ENCODE results near the gene RAB12.
"Not testable (repeated sequence)": the region's sequence is repeated elsewhere in the genome, so short reads cannot be mapped to it uniquely, and the experiment has no call there.

Gene RAB12

DNA sequence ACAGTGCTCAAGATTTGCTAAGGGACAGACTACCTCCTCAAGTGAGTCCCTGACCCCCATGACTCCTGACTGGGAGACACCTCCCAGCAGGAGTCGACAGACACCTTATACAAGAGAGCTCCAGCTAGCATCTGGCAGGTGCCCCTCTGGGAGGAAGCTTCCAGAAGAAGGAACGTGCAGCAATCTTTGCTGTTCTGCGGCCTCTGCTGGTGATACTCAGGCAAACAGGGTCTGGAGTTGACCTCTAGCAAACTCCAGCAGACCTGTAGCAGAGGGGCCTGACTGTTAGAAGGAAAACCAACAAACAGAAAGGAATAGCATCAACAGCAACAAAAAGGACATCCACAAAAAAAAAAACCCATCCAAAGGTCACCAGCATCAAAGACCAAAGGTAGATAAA is 38.1 kb downstream of the RAB12 start:
- DNase-seq (ENCODE audit: low read depth in 2 of 2), result not testable (repeated sequence)

DNA sequence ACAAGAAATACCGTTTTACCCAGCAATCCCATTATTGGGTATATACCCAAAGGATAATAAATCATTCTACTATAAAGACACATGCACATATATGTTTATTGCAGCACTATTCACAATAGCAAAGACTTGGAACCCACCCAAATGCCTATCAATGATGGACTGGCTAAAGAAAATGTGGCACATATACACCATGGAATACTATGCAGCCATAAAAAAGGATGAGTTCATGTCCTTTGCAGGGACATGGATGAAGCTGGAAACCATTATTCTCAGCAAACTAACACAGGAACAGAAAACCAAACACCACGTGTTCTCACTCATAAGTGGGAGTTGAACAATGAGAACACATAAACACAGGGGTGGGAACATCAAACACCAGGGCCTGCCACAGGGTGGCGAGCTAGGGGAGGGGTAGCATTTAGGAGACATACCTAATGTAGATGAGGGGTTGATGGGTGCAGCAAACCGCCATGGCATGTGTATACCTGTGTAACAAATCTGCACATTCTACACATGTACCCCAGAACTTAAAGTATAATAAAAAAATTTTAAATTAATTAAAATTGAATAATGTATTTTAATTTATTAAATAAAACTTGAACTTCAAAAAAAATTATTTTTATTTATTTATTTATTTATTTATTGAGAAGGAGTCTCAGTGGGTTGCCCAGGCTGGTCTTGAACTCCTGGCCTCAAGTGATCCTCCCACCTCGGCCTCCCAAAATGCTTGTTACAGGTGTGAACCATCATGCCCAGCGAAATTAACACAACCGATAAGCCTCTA is 42.4 kb downstream of the RAB12 start:
- DNase-seq (ENCODE audit: low read depth in 2 of 2), result not testable (repeated sequence)

DNA sequence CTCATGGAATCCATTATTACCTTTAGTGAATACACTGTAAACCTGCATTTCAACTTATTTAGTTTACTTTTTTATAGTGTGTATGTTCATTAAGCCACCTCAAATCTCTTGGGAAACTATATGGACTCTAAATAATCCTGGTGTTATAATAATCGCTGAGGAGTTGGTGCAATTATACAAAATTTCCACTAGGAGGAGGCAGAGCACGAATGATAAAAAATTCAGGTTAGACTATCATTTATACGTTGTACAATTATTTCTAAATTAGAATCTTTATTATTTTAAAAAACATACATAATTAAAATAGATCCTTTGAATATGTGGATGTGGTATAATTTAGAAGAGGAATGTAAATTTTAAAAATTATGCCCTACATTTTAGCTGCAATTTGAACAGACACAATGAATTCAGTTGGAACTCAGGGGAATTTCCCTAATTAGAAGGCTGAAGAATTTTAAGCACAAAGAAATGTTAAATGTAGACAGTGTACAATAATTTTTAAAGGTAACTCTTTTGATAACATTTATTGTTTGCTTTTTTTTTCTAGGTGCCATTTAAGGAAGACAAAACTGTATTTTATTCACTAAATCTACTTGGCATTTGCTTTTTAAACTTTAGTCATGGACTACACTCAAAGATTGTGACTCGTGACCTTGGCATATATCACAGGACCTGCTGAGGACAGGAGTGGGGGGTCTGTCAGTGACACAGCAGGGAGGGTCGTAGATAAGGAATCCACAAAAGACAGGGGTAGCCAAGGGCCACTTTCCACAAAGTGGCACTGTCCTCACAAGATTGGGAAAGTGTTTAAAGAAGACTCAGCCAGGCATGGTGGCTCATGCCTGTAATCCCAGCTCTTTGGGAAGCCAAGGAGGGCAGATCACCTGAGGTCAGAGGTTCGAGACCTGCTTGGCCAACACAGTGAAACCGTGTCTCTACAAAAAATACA is 45.5 kb downstream of the RAB12 start:
- DNase-seq (ENCODE audit: low read depth in 2 of 2), result no peak

DNA sequence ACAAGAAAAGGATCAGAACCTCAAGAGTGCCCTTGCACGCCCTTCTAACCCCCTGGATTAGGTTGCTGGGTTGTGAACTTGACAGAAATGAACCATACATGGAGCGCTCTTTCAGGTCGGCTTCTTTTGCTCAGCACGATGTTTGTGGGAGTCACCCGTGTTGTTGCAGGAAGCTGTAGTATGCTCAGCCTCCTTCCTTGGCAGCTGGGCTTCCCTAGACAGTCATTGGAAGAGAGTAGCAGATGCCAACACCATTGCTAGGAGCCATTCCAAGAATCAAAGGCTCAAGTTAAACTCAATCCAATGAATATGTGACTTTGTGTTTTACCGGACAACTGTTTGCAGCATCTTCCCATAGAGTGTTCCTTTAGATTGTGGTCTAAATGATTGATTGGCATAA is 47.0 kb downstream of the RAB12 start:
- no peak for DNase-seq (ENCODE audit: low read depth in 2 of 2)

DNA sequence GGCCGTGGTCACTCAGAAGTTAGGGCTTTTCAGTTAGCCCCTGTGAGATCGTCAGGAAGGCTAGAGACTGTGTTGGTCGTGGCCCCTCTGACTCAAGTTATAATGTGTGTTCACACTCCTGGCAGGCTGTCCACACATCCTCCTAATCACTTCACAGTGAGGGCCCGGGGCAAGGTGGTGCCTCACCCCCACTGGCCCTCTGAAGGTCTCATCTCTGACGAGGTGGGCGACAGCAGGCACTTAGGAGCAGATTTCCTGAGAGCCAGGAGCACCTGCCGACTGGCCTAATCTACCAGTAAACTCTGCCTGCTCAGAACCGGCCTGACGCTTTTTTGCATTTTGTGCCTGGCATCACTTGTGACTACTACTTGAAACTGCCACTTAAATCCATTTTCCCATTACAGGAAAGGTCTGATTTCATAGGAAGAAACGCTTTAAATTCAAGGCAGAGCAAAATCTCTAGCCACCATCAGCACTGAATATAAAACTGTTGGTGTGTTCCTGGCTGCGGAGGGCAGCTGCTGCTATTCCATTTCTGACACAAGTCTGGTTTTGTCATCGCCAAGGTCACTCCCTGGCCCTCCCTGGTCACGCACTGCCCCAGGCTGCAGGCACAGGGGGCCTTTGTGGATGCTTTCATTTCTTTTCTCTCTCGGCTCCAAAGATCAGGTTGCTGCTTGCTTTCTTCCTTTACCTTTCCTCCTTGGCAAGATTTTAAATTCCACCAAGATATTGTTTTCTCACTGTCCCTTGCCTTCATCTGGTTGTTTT is 48.0 kb downstream of the RAB12 start:
- DNase-seq (ENCODE audit: low read depth in 2 of 2), result no peak

DNA sequence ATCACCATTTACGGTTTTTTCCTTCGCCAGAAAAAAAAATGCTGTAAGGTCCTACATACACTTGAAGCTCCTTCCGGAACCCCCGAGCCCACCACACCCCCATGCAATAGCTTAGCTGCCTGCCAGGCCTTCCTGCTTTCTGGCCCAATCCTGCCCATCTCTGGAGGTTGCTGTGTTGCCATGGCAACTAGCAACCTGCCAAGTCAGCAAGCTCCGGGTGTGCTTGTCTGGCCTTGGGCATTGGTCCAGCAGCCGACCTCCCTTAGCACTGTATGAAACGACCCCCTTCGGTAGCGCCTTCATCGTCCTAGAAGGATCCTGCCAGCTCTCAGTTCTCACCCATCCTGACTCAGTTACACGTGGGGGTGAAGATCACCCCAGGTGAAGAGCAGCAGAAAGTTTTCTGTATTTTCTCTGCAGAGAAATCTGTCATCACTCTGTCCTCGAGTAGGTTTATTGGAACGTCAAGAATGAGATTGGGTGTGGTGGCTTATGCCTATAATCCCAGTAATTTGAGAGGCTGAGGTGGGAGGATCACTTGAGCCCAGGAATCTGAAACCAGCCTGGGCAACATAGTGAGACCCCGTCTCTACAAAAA is 48.7 kb downstream of the RAB12 start:
- no peak for DNase-seq (ENCODE audit: low read depth in 2 of 2)

DNA sequence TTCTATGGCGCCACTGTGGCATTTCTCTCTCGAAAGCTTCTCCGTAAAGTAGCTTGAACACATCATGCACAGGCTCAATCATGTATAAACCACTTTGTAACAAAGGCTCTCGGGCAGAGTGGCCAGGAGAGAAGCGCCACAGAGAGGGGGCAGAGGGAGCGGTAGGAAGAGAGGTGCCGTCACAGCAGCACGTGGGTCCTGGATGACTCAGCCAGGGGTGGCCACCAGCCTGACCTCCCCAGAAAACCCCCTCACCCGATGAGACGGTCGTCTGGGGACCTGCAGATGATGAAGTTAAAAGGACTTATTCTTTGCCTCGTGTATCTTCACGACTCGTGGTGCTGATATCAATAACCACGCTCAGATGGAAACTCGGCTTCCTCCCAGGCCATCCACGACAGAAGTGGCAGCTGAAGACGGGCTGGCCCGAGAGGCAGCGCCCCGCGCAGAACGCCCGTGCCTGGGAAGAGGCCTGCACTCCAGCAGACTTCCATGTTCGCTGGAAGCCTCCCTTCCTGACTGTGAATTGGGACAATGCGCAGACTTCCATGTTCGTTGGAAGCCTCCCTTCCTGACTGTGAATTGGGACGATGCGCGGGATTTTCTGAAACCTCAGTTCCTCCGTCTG is 49.7 kb downstream of the RAB12 start:
- no peak for DNase-seq (ENCODE audit: low read depth in 2 of 2)

DNA sequence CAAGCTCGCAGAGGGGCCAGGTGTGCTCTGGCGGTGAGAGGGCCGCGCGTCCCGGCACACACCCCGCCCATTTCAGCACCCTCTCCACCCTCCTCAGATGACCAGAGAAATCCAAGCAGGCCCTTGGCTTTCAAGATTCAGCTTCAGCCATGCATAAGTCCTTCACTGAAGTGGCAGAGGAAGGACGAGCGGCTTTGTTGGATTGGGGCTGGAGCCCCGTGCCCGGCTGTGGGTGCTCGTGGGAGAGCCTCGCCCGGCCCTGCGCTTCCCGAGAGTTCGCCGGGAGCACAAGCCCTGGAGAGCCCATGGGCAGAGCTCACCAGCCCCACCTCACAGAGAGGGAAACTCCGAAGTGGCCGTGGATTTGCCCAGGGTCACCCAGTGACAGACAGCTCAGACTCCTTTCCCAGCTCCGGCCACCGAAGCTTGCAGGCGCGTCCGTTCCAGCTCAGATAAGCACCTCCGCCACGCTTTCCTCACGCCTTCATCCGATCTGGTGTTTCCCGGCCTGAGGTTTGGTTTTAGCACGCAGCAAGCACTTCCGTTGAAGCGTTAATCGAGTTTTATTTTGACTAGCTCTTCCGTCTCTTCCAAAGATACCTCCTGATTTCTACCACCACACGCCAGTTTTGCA is 50.5 kb downstream of the RAB12 start:
- DNase-seq (ENCODE audit: low read depth in 2 of 2), result no peak

DNA sequence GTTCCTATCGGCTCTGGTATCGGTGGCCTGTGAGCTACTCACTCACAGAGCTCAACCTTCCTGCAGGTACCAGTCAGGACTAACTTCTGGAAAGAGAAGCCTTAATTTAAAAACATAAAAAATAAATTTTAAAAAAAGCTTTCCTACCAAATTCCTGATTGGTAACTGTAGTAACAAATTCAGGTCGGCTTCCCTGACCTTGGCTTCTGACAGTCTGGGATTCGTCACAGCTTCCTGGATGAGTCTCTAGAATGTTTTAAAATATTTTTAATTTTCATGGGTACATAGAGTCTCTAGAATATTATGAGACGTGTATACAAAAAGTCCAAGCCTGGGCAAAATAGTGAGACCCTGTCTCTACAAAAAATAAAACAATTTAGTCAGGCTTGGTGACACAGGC is 51.1 kb downstream of the RAB12 start:
- DNase-seq (ENCODE audit: low read depth in 2 of 2), result no peak

DNA sequence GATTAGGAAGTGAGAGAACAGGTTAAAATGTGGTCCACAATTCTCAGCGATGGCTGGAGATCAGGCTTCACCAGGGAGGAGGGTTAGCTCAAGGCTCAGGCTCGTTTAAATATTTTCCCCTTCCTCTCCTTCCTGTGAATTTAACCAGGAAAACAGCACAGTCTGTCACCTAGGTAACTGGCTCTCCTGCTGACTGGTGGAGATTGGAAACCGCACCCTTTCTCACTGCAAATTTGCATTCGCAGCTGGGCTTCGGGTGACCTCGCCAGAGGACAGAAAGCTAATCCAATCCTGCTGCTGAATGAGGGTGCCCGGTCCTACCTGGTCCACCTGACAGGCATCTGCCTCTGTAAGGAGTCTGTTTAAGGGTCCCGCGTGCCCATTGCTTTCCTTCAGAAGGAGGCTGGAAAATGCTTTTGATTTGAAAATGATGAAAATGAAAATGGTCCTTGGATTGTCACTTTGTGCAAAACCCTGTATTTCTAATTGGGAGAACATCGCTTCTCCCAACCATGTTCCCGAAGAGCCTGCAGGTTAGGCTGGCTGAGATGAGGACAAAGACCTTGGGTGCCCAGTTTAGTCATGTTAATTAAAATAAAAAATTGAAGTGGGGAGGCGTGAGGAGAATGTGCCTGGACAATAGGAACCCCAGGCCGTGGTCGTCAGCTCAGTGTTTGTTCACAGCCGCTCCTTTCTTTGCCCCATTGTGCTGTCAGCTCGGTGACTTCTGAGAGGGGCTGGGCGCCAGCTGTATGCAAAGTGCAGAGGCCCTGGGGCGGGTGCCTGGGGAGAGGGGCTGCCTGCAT is 52.7 kb downstream of the RAB12 start:
- DNase-seq (ENCODE audit: low read depth in 2 of 2), result no peak

DNA sequence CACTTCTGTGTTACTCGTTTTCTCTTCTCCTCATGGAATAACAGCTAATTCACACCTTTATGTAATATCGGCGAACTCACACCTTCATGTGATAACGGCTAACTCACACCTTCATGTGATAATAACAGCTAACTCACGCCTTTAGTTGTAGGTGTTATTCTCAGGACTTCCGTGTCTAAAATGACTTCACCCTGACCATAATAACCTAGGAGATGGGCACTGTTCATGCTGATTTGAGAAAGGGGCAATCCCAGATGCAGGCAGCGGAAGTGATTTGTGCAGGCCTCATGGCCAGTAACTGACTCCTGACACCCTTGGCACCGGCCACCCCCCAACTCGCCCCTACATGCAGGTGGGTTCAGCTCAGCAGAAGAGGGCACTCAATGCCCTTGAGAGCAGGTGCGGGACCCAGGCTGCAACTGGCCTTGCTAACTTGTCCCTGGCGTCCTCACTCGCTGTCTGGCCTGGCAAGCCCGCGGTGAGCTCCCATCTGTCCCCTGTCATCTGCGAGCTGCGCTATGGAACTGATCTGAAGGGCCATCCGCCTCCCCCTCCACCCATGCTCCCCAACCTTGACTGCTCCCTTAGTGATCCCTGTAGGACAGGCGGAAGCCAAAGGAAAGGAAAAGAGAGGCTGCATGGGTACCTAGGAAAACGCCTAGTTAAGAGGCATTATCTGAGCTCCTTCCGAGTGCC is 53.5 kb downstream of the RAB12 start:
- no peak for DNase-seq (ENCODE audit: low read depth in 2 of 2)

DNA sequence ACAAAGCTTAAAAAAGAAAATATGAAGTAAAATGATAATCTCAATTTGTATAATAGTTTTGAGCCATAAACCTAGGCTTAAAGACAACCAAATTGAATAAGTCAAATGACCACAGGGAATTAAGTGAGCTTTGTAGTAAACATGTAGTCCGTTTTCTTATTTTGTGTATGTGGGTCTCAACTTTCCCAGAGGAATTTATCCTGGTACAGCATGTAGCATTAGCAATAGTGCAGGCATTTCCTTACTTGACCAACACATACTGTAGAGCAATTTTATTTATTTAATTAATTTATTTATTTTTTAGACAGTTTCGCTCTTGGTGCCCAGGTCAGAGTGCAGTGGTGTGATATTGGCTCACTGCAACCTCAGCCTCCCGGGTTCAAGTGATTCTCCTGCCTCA is 58.6 kb downstream of the RAB12 start:
- no peak for DNase-seq (ENCODE audit: low read depth in 2 of 2)

DNA sequence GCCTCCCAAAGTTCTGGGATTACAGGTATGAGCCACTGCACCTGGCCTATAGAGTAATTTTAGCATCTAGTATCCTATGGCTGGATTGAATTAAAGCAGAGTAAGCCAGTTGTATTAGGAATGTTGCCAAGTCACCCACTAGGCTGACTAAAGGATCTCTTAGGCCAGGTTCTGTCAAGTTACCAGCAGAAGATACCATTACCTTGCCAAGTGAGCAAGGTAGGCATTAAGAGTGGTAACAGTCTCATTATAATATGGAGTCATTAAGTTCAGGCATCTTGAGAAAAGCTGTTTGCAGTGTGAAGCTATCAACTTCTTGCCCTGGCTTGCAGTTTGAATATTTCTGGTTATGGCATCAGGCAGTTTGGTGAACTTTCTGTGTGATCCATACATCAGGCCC is 59.1 kb downstream of the RAB12 start:
- DNase-seq (ENCODE audit: low read depth in 2 of 2), result no peak

DNA sequence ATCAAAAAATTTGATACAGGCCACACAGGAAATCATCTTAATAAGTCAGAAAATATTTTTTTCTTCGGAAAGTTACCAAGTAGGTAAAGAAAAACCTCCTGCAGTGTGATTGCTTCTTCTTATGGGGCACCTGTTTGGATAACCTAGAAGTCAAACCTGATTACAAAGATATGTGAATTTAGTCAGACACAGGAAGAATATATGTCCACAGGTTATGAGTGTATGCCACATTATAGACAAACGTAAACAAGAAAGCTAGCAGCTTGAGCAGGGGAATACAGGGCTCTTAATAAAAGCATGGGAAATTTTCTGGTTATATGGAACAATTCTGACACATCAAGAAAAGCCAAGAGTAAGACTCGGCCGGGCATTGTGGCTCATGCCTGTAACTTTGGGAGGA is 60.3 kb downstream of the RAB12 start:
- no peak for DNase-seq (ENCODE audit: low read depth in 2 of 2)

DNA sequence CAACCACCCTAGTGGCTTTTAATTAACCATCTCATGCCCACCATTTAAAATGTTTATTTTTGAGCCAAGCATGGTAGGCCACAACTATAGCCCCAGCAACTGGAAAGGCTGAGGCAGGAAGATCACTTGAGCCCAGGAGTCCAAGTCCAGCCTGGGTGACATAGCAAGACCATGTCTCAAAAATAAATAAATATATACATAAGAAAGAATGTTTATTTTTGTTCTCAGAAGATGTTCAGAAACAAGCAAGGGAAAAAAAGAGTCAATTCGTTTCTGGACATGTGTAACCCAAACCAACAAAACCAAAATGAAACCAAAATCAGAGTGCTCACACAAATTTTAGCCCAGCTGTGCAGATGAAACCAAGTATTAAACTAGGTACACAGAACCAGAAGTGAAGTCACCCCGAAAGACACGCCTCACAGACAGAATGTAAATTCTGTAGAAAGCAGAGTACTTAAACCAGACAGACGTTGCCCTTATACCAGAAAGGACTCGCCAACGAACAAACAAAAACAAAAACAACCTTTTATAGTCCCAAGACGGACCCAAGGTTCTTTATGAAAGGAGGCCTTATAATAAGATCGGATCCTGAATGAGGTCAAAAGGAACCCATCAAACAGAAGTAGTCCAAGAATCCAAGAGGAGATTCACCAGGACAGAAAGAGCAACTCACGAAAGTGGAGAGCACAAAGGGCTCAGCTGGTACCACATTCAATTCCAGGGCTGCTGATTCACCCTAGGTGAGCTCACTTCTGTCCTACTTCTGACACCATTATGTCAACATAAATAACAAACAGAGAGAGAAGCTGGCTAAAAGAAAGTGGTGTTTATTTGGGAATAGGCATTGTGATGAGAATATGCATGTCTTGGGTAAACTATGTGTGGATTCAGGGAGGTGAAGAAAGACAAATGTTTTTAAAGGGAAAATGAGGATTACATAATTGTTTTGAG is 64.3 kb downstream of the RAB12 start:
- no peak for DNase-seq (ENCODE audit: low read depth in 2 of 2)

DNA sequence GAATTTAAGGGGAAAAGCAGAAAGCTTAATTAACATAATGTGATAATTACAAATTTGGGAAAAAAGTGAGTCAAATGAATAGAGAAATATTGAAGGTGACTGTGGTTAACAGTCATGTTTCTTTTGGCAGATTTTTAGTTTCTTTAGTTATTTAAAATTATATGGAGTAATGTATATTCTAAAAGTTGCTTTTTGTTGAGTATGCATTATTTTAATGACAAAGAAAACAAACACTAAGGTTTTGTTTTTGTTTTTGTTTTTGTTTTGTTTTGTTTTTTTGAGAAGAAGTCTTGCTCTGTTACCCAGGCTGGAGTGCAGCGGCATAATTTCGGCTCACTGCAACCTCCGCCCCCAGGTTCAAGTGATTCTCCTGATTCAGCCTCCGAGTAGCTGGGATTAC is 65.8 kb downstream of the RAB12 start:
- no peak for DNase-seq (ENCODE audit: low read depth in 2 of 2)

DNA sequence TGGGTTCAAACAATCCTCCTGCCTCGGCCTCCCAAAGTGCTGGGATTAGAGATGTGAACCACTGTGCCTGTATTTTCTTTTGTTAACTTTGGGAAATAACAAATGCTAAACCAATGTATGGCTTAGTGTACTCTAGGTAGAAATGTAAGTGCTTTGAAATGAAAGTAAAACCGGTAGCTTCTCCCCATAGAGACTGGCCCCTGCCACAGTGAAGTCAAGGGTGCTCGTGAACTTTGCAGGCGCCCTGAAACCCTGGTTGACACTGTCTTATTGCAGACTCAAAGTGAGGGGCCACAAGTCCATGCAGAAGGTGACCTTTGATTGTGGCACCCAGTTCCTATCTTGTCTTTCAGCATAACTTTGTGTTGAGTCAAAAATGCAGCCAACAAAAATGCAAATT is 72.0 kb downstream of the RAB12 start:
- DNase-seq (ENCODE audit: low read depth in 2 of 2), result no peak

DNA sequence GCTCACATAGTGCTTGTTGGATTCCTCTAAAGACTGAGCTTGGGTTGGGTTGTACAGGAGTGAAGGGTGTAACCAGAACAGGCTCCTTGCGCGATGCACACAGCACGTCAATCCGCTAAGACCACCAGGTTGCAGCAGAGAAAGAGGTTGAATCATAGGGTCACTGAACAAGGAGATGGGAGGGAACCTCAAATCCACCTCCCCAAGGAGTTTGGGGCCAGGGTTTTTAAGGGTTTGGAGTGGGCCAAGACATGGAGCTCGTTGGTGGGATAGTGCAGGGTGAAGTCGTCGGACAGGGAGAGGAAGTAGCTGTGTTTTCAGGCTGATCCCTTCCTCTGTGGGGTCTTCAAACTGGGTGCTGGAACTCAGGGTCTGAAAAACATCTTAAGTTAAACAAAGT is 75.3 kb downstream of the RAB12 start:
- no peak for DNase-seq (ENCODE audit: low read depth in 2 of 2)
